ENCODE measurements around the gene BLCAP. TPM values are rescaled to one million over a fixed set of nuclear protein-coding genes. Genes with fewer than 3 reads are reported as not detected.

Gene BLCAP
- total RNA-seq, 4 donors from 2014 or later = 66.4 to 104 (median 78.1) TPM

GRCh38 chr20:37501940-37502339, 25.7 kb downstream of the BLCAP start:
- H3K36me3 ChIP-seq = peaks cover 0 to 10% (median 0%) of the 10 kb centered on the region in 3 donors
- no peaks in the 10 kb centered on the region for H3K9me3 ChIP-seq
- H3K27ac ChIP-seq = no peak overlapping the region
- DNase-seq = no peak
- intact Hi-C loops (cut with DNase I) = no loop called here
- no peak overlapping the region for H3K4me3 ChIP-seq
- 71 to 86% methylated on average over 7 of the region's 7 CpGs for WGBS, 2 donors
- no peak for TF ChIP-seq CTCF (IDR thresholded peaks at IDR 0.05)
- TF ChIP-seq POLR2A (IDR thresholded peaks at IDR 0.05) = no peak
- no peaks in the 10 kb centered on the region for H3K27me3 ChIP-seq
- H3K4me1 ChIP-seq = peaks cover 0 to 26% (median 3%) of the 10 kb centered on the region in 3 donors

GRCh38 chr20:37500311-37500710, 27.4 kb downstream of the BLCAP start:
- WGBS, 2 donors = 90 to 94% methylated on average over 7 of the region's 7 CpGs
- no peak overlapping the region for H3K27ac ChIP-seq
- intact Hi-C loops (cut with DNase I) = no loop called here
- peaks cover 0 to 10% (median 0%) of the 10 kb centered on the region in 3 donors for H3K4me1 ChIP-seq
- no peaks in the 10 kb centered on the region for H3K9me3 ChIP-seq
- DNase-seq = no peak
- no peak for TF ChIP-seq CTCF (IDR thresholded peaks at IDR 0.05)
- TF ChIP-seq POLR2A (IDR thresholded peaks at IDR 0.05) = no peak
- H3K27me3 ChIP-seq = no peaks in the 10 kb centered on the region
- H3K4me3 ChIP-seq = no peak overlapping the region
- H3K36me3 ChIP-seq = peaks cover 0 to 14% (median 0%) of the 10 kb centered on the region in 3 donors

- H3K27ac ChIP-seq = no peak overlapping the region
- H3K27me3 ChIP-seq = no peaks in the 10 kb centered on the region
- H3K9me3 ChIP-seq = no peaks in the 10 kb centered on the region
- no peak overlapping the region for H3K4me3 ChIP-seq
- intact Hi-C loops (cut with DNase I) = no loop called here
- no peaks in the 10 kb centered on the region for H3K4me1 ChIP-seq
- 80 to 81% methylated on average over 2 of the region's 2 CpGs for WGBS, 2 donors
- TF ChIP-seq POLR2A (IDR thresholded peaks at IDR 0.05) (no peak), CTCF (IDR thresholded peaks at IDR 0.05) (no peak)
- DNase-seq = no peak
- H3K36me3 ChIP-seq = peaks cover 0 to 30% (median 0%) of the 10 kb centered on the region in 3 donors
Observed at GRCh38 chr20:37498066-37498665, 29.5 kb downstream of the BLCAP start.

- intact Hi-C loops (cut with DNase I) = no loop called here
- no peaks in the 10 kb centered on the region for H3K27me3 ChIP-seq
- TF ChIP-seq CTCF (IDR thresholded peaks at IDR 0.05) (no peak), POLR2A (IDR thresholded peaks at IDR 0.05) (no peak)
- H3K9me3 ChIP-seq = no peaks in the 10 kb centered on the region
- no peaks in the 10 kb centered on the region for H3K4me1 ChIP-seq
- H3K27ac ChIP-seq = no peak overlapping the region
- 81 to 82% methylated on average over 4 to 5 of the region's 5 CpGs for WGBS, 2 donors
- H3K36me3 ChIP-seq = peaks cover 0 to 30% (median 0%) of the 10 kb centered on the region in 3 donors
- no peak for DNase-seq
- no peak overlapping the region for H3K4me3 ChIP-seq
Observed at GRCh38 chr20:37494796-37495195, 32.9 kb downstream of the BLCAP start.

GRCh38 chr20:37494301-37494700, 33.4 kb downstream of the BLCAP start:
- TF ChIP-seq POLR2A (IDR thresholded peaks at IDR 0.05) (no peak), CTCF (IDR thresholded peaks at IDR 0.05) (no peak)
- Histone ChIP-seq H3K4me1 (no peaks in the 10 kb centered on the region), H3K27ac (no peak overlapping the region), H3K27me3 (no peaks in the 10 kb centered on the region), H3K36me3 (peaks cover 0 to 30% (median 0%) of the 10 kb centered on the region in 3 donors), H3K4me3 (no peak overlapping the region), H3K9me3 (no peaks in the 10 kb centered on the region)
- 75 to 84% methylated on average over 8 of the region's 8 CpGs for WGBS, 2 donors
- DNase-seq = no peak
- intact Hi-C loops (cut with DNase I) = no loop called here
